NOMO-1 treated with DMSO at 0.1 percent for 48 hours (cell line): ENCODE results near the gene GPR75.

ENCODE experiments used
- DNase-seq: peaks from one replicate; lab custom pipeline; 2025; ENCODE audit not compliant: unreplicated experiment; lab: John Stamatoyannopoulos, UW

Gene GPR75

DNA sequence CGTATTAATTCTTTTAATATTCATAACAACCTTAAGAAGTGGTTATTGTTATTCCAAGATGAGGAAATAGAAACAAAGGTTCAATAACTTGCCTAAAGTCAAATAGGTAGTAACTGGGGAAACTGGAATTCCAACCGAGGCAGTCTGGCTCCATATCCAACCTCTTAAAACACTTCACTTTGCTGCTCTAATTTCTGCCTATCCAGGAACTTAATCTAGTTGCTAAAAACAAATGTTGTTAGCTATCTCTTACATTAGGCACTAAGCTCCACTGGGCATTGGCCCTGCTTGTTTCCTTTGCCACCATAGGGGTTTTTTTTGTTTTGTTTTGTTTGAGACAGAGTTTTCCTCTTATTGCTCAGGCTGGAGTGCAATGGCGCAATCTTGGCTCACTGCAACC, 48.2 kb downstream of the GPR75 start:
- no peak for DNase-seq
